NCI-H345 treated with DMSO at 0.1 percent for 48 hours (cell line): ENCODE data around the gene USB1.

Experiments used
- DNase-seq: peaks from one replicate; lab custom pipeline; 2025; ENCODE audit not compliant: unreplicated experiment; lab: John Stamatoyannopoulos, UW

USB1 gene

DNA sequence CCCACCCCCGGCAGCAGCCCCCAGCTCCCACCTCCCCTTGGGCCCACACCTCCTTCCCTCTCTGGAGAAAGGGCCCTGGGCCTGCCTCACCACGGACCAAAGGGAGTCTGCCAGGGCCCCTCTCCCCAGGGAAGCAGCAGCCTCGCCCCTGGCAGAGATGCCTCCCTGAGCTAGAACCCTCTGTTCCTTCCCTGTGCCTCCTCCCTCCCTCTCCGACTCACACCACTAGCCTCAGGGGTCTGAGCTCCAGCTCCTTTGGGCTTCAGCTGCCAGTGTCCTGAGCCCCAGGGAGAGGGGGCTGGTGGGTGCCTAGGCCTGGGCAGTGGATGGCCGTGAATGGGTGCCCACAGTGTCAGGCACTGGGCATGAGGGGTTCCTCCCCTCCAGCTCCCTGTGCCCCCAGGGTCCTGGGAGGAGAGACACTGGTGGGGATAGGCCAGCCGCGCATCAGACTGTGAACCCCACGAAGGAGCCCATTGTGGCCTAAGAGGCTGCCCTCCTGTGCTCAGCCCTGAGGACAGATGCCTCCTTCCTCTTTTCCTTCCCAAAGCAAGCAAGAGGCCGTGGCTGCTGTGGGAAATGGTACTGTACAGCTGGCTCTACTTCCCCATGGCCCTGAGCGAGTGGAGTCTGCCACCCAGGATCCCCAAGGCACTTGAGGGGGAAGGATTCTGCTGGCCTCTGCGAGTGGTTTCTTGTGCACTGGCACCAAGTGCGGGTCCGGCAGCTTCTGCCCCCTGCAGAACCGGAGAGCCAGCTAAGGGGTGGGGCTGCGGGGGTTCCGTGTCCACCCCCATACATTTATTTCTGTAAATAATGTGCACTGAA, 45.1 kb downstream of the USB1 start:
- no peak for DNase-seq

DNA sequence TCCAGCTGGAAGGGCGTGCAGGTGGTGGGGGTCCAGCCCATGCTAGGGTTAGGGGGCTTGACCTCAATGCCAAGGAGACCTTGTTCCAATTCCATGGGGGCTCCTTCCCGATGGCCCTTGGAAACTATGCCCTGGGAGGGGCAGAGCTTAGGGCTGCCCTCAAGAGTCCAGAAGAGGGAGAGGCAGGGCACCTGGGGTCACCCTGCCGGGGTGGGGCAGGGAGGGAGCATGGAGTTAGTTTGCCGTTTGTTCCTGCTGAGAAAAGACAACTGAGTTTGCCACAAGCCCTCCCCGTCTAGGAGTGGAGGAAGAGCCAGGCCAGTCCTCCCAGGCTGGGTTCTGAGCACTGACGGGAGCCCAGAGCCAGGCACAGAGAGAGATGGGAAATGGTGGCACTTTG, 45.7 kb downstream of the USB1 start:
- no peak for DNase-seq

DNA sequence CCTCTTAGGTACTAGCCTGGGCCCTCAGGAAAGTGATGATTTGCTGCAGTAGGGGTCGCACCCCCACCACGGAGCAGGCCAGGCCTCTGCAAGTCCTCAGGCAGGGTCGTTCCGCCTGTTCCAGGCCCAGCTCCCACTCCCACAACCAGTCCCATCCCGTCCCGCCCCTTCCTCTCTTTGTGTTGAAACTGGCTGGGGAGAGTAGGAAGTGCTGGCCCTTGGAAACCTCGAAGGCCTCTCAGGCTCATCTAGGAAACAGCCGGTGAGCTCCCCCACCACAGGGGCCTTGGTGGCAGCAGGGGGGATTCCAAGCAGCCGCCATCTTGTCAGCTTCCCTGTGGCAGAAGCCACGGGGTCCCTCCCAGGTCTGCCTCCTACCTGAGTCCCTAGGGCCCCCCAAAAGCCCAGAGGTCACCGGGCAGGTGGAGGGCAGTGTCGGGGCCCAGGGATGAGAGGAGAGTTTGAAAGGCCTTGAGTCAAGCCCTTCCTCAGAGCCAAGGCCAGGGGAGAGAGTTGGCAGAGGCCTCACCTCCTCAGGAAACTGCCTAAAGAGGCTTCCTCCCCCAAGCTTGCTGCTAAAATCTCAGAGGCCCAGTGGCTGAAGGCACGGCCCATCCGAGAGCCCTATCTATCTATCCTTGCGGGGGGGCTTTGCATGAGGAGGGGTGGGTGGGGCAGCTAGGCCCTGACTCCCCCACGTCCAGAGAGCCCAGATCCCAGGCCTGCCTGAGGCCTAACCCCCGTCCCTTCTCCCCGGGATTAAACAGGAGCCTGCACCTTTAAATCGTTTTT, 46.5 kb downstream of the USB1 start:
- DNase-seq: no peak

DNA sequence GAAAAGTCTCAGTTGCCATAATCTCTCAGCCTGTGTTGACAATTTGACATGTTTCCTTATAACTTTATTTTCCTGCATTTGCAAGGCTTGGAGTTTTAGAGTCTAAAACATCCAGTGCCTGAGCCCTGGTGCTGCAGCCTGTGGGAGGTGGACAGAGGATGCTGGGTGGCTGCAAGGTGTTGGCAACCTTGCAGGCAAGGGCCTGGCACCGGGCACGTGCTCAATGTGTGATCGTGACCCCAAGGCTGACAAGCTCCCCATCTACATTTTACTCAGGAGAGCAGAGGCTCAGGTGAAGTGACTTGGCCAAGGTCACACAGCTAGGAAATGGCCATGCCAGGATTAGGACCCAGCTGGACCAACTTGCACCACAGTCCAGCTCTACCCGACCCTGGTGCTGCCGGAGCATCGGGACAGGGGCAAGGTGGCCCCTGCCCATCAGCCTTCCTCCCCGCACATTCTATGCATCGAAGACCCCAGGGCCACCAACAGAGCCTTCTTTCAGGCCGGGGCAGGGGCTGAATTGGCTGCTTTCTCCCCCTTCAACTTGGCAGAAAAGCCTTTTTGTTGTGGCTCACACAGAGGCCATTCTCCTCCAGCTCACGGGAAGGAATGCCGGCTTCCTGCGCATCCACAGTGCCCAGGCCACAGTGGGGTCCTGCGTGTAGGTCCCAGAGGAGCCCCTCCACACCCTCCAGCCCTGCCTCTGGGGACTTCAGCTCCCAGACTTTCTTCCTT, 47.5 kb downstream of the USB1 start:
- DNase-seq: no peak

DNA sequence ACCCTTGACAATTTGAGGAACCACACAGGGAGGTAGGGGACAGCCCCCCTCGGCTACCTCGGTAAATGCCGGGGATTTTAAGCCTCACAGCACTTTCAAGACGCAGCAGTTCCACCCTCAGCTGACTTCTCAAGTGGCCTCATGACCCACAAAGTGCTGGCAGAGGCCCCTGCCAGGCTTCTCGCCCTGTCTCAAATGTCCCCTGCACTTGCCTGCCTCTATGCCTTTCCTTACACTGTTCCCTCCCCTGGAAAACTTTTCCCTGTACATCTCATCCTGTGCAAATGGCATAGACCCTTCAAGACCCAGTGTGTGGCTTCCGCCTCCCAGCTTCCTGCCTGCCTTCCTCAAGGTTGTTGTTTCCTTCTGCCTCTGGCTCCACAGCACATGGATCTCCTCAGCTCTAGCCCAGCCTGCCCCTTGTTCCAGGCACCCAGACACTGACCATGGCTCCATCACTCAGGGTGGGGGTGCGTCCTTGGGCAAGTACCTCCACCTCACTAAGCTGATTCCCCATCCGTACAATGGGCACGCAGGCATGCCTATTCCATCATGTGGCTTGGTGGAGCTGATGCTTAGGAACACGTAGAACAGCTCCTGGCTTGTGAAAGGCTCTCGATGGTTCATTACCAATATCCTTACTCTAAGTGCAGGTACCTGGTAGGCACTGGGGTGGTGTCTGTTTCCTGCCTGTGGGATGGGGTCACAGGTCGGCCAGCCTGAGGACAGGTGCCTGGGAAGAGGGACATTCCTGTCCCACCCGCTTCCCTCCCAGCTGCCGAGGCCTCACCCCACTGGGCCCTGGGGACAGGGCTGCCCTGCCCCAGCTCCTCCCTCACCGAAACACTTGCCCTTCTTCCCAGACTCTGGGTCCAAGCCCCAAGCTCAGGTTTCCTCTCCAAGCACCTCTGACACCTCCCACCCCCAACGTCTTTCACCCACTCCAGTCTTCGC, 48.3 kb downstream of the USB1 start:
- DNase-seq: no peak

DNA sequence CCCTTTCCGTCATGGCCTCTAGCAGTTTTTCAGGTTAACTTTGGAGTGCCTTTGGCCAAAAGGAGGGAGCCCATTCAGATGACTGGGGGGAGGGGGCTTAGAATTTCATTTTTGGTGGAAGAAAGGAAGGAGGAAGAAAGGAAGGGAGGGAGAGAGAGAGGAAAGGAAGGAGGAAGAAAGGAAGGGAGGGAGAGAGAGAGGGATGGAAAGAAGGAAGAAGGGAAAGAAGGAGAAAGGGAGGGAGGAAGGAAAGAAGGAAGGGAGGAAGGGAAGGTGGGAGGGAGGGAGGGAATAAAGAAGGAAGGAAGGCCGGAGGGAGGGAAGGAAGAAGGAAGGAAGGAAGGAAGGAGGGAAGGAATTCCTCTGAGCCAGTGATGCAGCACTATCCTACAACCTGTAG, 50.1 kb downstream of the USB1 start:
- DNase-seq: no peak

DNA sequence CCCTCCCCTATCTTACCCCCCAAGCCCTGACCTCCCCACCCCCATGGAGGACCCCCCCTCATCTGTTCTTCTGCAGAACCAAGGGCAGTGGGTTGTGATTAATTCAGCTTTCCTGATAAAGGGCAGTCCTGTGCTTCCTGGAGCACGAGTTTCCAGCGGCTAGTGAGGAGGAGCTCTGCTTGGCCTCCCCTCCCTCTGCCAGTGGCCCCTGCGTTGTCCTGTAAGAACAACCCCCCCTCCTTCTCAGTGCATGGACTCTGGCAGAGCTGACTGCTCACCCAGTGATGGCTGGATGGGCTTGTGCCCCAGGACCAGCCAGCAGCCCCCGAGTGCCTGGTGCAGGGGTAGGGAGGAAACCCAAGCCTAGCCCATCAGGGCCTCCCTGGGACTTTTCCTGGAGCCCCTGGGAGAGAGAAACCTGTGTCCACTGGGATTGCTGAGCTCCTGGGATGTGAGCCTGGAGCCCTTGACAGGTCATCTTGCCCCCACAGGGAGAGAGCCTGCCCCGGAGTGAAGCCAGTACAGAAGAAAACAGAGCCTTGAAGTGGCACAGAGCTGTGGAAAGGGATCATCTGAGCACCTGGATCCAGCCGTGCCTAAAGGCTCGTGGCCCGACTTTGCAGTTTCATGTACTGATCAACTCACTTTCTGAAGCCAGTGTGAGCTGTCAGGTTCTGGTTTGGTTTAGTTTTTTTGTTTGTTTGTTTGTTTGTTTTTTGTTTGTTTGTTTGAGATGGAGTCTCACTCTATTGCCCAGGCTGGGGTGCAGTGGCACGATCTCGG, 50.8 kb downstream of the USB1 start:
- DNase-seq: no peak

DNA sequence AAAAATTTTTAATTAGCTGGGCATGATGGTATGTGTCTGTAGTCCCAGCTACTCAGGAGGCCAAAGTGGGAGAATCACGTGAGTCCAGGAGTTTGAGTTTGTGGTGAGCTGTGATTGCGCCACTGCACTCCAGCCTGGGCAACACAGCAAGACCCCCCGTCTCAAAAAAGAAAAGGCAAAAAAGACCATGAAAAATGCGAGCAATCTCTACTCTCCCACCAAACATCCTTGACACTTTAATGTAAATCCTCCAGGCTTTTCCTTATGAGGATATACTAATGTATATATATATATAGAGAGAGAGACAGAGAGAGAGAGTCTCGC, 52.4 kb downstream of the USB1 start:
- no peak for DNase-seq

DNA sequence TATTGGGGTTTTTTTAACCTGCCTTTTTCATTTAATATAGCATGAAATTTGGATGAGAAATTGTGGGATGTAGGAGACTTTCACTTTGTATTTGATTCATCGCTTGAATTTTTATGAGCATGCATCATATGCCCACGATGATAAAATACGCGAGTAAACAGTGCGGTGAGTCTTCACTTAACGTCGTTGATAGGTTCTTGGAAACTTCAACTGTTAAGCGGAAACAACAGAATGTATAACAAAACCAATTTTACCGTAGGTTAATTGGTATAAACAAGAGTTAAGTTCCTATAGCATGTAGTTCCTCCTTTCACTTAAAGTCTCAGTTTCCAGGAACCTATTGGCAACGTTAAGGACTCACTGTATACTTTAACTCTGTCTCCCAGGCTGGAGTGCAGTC, 53.1 kb downstream of the USB1 start:
- DNase-seq: no peak

DNA sequence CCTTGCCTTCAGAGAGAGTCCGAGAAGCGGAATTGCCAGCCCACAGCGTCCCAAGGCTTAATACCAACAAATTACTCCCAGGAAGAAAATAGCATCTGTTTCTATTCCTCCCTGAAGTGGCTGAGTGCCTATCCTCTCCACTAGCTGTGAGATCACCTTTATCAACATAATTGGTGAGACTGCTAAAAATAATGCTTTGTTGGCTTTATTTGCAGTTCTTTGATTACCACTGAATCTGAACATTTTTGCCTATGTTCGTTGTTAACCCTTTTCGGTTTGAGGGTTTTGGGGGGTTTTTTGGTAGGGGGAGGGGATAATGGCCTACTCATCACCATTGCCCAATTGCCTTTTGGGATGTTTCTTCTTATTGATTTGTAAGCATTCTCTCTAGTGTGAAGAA, 55.4 kb downstream of the USB1 start:
- DNase-seq: no peak

DNA sequence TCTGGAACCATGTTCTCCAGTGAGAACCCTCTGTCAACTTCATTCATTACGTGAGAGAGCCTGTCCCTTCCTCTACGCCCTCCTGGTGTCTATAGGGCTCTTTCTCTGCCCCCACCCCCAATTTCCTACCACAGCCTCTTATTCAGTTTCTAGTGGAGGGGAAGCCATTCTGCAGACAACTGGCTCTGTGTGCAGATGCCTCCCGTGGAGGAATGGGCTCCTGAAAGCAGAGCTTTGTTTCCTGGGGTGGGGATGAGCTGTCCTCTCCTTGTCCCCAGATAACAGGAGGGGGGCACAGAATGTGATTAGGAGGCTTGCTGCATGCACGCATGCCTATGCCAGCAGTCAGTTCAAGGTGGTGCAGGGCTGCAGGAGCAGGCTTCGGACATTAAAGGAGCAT, 55.9 kb downstream of the USB1 start:
- no peak for DNase-seq

DNA sequence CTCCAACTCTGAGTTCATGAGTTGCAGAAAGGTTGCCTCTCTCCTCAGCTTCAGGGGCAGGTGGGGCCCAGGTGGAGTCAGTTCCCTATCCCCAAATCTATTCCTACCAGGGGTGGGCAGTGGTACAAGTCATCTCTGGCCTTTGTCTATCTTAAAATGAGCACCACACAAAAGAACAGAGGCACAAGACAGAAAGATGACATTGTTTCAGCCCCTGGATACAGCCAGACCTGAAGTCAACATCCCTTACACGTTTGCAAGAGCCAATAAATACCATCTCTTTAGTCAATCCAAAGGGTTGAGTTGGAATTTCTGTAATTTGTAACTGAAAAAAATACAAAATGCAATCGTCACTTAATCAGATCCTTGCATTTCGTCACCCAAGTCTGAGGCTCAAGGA, 56.6 kb downstream of the USB1 start:
- DNase-seq: no peak

DNA sequence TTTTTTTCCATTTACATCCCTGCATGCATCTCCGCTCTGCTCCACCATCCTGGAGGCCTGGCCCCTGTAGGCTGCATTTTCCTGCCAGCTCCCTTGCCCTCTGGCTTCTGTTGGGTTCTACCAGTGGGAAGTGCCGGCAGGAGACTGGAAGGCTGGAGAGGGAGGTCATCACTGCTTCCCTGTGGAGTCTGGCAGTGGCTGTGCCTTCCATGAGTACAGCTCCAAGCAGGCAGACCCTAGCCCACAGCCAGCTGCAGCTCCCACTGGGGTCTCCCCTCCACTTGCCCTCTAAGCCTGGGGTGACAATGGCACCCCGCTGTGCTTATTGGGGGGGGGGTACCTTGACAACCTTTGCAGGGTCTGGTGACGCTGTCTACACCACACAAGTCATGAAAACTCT, 61.6 kb downstream of the USB1 start:
- no peak for DNase-seq

DNA sequence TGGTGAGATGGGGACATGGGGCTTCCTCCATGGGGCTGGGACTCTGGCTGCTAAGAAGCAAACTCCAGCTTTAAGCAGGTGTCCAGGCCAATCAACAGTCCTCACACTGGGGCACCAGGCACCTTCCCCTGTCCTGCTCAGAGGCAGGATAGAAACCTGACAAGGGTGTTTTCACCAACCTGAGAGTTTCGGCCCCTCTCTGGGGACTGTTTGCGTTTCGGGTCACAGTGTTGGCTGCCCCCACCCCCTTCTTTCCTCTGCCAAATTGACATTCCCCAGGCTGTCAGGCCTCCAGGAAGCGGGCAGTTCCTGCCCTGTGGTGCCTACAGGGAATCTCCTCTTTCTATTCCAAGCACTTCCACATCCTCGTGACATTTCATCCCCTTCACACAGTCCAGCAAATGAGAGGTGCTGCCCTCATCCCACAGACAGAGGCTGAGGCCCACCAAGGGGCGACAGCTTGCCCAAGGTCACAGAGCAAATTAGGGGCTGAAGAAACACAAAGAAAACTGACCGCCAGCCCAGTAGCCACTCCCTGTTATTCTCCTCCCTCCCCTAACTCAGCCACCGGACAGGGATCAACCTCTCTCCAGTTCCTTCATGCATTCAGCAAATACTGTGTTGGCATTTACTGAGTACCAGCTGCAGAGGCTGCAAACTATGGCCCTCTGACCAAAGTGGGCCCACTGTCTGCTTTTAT, 62.3 kb downstream of the USB1 start:
- DNase-seq: no peak

DNA sequence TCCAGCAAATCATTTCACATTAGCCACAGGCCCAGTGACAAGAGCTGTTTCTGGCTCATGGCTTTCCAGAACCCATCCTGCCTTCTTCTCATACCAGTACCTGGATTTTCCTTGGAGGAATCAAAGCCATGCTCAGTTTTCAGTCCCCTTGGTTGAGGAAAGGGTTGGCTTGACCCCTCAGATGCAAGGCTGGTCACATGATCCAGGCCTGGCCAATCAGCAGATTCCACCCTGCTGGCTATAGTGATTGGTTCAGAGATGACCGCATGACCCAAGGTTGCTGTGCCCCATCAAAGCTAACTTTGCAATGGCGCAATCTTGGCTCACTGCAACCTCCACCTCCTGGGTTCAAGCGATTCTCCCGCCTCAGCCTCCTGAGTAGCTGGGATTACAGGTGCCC, 69.4 kb downstream of the USB1 start:
- DNase-seq: no peak
